Stimulated activated CD8-positive, alpha-beta memory T cell treated with anti-CD3 and anti-CD28 coated beads, Interleukin-7, amount 100 ng/mL, for 24 hours (primary cell): ENCODE data around the gene ECE1.
"Not testable (repeated sequence)": the region's sequence is repeated elsewhere in the genome, so short reads cannot be mapped to it uniquely, and the experiment has no call there.

ENCODE experiments used
- DNase-seq: peaks from one replicate; pipeline ENCODE4 v3.0.0-alpha.2; 2020; ENCODE audit warnings: low read depth

Gene ECE1

DNA sequence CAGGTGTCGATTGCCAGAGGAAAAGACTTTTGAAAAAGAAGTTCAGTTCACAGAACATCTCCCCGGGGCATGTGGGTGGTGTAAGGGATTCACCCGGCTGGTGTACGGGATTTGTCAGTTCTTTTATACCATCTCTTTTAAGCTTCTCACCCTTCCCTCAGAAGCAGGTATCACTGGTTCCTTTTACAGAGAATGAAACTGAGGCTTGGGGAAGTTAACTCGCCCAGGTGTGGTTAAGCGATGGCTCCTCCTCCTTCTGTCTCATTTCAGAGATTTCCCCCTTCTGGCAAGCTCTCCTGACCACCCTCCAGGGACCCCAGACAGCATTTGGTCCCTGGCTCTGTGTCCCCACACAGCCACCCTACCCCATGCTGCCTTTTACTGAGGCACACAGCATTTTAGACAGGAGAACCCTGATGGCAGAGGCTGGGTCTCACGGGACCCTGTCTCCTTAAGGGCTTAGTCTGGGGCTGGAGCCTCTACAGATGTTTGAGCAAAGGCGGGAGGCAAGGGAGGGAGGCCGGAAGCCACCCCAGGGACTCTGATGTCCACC, 2.8 kb upstream of the ECE1 start:
- DNase-seq, result no peak

DNA sequence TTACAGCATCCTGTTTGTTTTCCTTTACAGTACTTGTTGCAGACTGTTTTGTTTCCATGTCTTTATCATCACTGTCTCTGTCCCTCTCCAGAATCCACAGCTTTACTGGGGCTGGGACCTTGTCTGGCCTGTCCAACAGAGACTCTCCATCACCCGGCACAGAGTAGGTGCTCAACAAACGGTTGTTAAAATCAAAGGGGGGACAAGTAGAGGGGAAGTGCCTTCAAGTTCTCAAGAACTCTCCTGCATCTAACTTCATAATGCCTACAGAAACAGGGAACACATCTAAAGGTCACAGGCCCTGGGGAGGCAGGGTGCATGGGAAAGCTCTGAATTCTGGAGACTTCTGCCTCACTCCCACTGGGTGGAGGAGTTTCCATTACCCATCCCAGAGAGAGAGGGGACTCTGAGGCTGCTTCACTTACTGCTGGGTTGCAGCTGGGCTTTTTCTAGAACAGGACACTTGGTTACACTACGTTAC, 2.3 kb upstream of the ECE1 start:
- DNase-seq, result no peak

DNA sequence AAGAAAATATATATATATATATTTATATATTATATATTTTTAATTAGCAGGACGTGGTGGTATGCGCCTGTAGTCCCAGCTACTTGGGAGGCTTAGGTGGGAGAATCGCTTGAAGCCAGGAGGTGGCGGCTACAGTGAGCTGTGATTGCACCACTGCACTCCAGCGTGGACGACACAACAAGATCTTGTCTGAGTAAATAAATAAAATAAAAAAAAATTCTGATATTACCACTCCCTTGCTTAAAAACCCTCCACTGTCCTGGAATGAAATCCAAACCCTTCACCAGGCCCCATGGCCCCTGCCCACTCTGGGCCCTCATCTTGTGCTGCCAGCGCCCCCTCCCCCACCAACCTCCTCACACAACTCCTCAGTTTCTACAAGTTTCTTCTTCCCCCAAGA, 1.7 kb upstream of the ECE1 start:
- DNase-seq, result no peak

DNA sequence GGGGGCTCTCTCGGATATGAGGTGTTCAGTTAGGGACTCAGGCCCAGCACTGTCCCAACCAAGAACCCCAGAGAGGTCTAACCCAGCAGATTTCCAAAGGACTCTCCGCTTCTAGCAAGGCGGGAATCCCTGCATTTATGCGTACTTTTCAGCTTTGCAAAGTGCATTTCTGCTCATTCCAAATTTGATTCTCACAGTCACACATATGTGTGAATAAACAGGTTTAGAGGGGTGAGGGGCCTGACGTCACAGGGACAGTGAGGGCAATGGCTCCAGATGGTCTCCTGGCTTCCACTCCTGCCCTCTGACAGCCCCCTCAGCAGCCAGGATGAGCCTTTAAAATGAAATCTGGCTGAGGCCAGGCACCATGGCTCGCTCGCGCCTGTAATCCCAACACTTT, 921 bp upstream of the ECE1 start:
- no peak for DNase-seq

DNA sequence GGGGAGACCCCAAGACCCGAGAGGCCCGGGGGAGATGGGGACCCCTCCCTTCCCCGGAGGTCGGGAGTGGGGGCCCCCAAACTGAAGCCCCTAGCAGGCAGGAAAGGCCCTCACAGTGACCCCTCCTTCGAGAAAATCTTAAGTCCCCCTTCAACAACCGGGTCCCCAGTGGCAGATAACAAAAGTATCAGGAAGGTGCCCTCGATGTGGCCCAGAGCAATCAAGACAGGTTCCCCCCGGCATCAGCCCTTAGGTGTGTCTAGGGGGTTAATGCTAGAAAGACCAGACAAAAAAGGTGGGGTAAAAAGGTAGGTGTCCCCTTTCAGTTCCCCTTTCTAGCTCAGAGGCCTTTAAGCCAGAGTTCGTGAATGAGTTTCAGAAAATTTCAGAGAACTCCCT, 282 bp upstream of the ECE1 start:
- no peak for DNase-seq

DNA sequence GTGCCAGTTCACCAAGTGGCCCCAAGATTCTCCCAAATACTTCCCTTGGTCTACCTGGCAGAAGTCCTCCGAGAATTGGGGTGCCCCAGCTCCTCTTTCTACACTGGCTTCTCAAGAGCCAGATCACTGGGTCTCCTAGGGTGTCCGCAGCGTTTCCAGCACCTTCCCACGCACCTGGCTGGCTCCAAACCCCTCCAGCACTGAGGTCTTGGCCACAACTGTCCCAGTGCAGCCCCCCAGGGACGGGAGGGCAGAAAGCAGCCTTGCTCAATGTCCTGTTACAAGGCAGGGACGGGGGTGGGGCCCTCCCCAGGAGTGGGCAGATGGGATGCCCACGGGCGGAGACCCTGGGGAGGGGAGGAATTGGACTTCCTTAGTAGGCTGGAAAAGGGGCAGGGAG, 1.1 kb downstream of the ECE1 start:
- DNase-seq, result no peak

DNA sequence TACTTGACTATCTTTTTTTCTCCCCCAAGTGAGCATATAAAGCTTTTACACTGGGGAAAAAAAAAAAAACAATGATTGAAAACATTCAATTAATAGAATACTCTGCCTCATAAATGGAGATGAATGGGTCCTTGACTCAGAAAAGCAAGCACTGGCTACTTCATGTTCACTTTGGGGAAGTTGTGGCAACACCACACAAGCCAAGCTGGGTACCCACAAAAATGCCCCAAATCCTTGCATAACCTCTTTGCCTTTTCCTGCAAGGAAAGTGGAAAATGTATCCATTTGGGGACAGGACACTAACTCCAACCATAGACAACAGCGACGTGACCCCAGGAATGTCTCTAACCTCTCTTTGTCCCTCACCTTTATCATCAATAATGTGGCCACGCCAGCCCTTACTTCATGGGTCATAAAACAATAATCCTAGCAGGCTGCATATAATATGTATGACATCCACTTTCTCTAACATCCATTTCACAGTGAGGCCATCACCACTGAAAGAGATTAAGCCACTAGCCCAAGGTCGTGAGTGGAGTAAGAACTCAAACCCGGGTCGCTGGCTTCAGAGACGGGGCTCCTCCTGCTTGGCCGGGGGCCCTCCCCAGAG, 2.3 kb downstream of the ECE1 start:
- DNase-seq, result no peak

- not testable (repeated sequence) for DNase-seq
Observed at GRCh38 chr1:21285386-21285785, 4.9 kb downstream of the ECE1 start.

DNA sequence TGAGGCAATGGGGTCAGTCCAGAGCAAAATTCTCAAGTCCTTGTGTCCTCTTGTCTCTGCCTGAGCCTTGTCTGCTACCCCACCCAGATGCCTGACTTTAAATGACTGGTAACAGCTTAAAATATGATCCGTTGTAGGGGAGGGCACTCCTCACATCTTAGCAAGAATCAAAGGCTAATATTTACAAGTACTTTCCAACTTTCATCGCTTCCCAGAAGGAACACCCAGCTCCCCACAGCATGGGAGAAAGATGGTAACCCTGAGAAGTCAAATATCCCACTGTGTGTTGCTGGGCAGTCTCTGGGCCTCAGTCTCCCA, 5.2 kb downstream of the ECE1 start:
- DNase-seq, result no peak

DNA sequence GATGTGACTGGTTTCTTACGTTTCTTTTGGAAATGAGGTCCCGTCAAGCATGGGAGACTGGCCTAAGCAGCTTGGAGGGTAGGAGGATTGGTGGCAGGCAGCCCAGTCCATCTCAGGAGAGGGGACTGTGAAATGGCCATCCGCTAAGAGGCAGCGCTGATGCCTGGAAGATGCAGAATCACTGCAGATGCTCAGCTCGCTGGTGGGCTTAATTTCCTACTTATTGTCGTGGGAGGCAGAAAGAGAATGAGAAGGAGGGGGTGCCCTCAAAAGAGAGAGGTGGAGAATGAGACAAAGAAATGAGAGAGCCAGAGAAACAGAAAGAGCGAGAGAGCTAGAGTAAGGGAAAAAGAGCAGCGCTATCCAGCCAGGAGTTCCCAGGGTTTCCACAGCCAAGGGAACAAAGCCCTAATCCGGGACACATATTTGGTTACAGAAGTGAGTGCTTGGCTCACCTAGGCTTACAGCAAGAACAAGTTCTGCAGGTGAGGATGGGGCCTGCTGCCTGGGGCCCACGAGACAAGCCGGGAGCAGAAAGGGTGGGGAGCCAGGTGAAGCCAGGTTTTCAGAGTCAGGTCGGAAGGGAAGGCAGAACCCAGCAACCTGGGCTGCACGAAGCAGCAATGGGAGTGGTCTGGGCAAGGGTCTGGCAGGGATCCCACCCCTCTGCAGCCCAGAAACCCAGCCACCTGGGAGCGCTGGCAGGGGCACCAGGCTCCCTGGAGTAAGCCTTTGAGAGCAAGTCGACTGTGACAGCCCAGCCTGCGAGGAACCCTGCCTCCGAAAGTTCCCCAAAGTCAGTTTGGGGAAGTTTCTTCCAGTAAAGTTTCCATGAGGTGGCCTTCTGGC, 5.8 kb downstream of the ECE1 start:
- DNase-seq, result no peak

GRCh38 chr1:21283524-21283923, 6.7 kb downstream of the ECE1 start:
- no peak for DNase-seq

GRCh38 chr1:21282020-21282419, 8.2 kb downstream of the ECE1 start:
- not testable (repeated sequence) for DNase-seq

DNA sequence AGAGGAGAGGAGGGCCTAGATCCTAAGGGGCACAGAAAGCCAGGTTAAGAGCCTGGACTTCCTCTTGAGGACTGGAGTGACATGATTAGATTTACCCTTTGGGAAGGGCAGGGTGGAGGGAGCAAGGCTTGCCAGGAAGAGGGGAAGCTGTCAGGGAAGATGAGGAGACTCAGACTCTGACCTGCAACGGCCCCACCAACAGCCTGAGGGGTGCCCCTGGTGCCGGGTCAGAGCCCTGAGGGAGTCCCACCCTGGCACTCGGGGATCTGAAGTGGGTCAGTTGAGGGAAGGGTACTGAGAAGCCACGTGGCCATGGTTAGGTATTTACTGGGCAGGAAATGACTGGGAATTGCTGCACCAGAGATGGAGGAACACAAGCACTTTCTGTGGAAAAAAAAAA, 9.8 kb downstream of the ECE1 start:
- no peak for DNase-seq

- DNase-seq, result no peak
Observed at GRCh38 chr1:21280011-21280471, 10.2 kb downstream of the ECE1 start.

- no peak for DNase-seq
Observed at GRCh38 chr1:21278860-21279845, 11.1 kb downstream of the ECE1 start.

DNA sequence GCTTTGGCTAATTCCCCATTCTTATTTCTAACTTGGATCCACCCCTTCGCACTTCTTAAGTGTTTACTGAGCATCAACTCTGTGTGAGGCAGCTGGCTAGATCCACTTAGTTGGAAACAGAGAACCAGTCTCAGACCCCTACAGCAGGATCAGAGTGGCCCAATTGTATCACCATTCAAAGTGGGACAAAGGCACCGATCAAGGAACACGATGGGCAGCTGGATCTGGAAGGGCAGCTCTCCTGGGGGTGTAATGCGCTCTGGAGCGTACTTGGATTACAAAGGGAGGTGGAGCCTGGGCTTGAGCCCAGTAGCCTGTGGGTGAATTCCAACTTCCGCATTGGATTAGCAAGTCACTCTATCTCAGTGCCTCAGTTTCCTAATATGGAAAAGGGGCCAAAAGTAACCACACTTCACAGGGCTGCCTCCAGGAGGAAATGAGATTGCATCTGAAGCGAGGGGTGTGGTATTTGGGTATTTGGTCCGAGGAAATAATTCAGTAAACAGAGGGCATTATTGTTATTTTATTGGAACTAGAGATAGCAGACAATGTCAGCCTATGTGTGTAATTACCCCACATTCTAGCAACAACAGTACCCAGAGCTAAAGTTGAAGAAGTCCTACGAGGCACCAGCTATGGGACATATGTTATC, 11.9 kb downstream of the ECE1 start:
- DNase-seq, result no peak

DNA sequence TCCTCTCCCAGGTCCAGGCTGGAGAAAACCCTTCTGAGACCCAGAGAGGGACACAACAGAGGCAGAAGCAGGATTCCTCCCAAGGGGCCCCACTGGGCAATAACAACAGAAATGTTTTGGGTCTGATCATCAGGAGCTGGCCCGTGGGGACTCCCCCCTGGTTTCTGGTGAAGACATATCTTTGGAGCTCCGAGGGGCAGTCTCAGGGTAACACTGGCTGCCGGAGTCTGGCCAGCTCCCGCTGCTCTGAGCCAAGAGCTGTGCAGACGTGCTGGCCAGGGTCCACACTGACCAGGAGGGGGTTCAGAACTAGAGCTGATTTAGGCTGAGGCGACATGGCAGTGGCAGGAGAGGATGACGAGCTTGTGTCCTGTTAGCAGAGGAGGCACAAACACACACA, 13.1 kb downstream of the ECE1 start:
- DNase-seq, result no peak

DNA sequence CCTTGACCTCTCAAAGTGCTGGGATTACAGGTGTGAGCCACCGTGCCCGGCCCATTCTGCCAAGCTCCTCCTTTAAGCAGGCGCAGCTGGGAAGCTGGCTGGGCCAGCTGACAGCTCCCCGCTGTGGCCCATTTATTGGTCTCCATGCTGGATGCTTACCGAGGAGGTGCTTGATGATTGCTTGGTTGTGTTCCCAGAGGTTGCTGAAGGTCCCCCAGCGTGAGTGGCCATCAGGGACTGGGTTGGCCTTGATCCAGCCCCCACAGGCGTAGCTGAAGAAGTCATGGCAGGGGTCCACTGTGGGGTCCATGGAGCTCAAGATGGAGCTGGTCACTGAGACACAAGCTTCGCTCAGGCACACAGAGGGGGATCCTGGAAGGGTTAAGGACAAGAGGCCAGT, 17.7 kb downstream of the ECE1 start:
- DNase-seq, result no peak

- no peak for DNase-seq
Observed at GRCh38 chr1:21271550-21271949, 18.7 kb downstream of the ECE1 start.

GRCh38 chr1:21270086-21270689, 20.1 kb downstream of the ECE1 start:
- DNase-seq, result peak; percentile 77

DNA sequence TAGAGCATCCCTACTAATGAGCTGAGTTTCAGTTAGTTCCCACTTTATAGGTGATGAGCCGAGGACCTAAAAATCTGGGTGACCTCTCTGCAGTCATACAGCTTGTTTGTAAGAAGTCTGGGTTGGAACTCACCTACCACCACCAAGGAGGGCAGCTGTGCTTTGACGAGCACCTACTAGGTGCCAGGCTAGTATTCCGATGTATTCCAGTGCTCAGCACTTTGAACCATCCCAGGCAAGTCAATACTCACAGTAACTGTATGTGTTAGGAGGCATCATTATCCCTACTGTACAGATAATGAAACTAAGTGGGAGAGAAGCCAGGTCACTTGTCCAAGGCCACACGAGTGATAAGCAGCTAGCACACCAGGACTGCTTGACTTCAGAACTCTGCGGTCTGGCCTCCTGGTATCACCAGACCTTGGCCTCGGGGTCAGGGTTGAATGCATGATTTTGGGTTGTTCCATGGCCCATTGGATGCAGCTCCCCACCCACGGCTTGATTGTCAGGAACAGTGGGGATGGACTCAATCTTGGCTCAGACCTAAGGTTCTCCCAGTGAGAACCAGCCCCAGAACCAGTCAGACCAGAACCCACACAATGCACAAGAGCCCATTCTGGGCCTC, 20.7 kb downstream of the ECE1 start:
- no peak for DNase-seq
